Measurements from ENCODE around the gene UNC5C.

UNC5C gene

GRCh38 chr4:95548738-95549245 lies at the start of gene UNC5C:
UNC5C (minus strand) TSS chr4:95548973.
- no peak for DNase-seq (ENCODE audit: low spot score)

- DNase-seq (ENCODE audit: low spot score): no peak
Measured at GRCh38 chr4:95596676-95597075, 47.9 kb upstream of the UNC5C start.

DNA sequence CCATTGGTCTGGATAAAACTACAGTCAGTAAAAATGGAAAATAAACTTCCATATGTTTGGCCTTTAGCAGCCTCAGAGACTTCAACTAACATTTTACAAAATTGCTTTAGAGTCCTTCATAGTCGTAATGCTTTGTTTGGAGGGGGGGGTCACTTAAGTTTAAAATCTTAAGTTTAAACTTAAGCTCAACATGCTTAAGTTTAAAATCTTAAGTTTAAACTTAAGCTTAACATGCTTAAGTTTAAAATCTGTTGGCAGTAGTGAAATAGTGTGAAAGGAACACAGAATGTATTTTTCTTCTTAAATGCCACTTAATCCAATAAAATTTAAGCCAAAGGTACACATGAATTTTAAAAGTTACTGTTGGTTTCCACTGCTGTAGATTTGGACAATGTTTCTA lies 45.9 kb upstream of the UNC5C start:
- no peak for DNase-seq (ENCODE audit: low spot score)

GRCh38 chr4:95594013-95594412 lies 45.2 kb upstream of the UNC5C start:
- DNase-seq (ENCODE audit: low spot score): no peak

DNA sequence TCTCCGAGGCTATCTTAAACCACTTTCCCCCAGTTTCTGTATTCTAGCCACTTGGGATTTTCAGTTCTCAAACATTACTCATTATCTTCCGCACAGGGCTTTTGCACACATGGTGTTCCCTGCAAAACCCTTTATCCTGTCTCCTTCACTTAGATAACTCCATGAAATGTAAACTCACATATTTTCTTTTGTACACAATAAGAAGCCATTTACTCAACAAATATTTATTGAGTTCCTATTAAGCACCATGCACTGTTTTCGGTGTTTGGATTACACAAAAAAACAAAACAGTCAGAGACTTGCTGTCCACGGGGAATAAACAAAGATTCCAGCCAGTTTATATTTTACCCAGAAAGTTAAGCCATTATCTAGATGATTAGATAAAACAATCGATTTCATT lies 42.5 kb upstream of the UNC5C start:
- DNase-seq (ENCODE audit: low spot score): no peak

GRCh38 chr4:95590615-95591014 lies 41.8 kb upstream of the UNC5C start:
- no peak for DNase-seq (ENCODE audit: low spot score)

- DNase-seq (ENCODE audit: low spot score): no peak
Measured at GRCh38 chr4:95585016-95585695, 36.4 kb upstream of the UNC5C start.

DNA sequence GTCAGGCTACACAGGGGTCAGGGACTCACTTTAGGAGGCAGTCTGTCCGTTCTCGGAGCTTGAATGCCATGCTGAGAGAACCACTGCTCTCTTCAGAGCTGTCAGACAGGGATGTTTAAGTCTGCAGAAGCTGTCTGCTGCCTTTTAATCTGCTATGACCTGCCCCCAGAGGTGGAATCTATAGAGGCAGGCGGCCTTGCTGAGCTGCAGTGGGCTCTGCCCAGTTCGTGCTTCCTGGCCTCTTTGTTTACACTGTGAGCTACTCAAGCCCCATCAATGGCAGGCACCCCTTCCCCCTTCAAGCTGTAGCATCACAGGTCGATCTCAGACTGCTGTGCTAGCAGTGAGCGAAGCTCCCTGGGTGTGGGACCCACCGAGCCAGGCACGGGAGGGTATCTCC lies 31.5 kb upstream of the UNC5C start:
- DNase-seq (ENCODE audit: low spot score): no peak

- DNase-seq (ENCODE audit: low spot score): no peak
Measured at GRCh38 chr4:95572304-95572991, 23.7 kb upstream of the UNC5C start.

- DNase-seq (ENCODE audit: low spot score): no peak
Measured at GRCh38 chr4:95571577-95571976, 22.8 kb upstream of the UNC5C start.

GRCh38 chr4:95563638-95564337 lies 15.0 kb upstream of the UNC5C start:
- no peak for DNase-seq (ENCODE audit: low spot score)

DNA sequence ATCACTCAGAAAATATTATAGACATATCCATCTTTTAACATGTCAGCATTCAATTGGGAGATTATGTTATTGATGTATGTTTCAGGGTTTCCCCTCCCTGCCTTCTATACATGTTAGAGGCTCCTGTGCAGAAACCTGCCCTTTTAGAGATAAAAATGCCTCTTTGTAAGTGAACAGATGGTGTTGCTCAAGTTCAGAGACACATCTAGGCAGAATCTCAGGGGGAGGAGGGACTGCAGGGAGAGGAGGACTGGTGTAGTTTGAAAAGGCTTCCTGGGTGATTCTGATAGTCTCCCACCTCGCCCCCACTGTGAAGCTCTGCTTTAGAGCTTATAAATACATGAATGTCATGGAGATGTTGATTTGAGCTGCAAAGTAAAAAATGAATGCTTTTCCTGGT lies 12.0 kb upstream of the UNC5C start:
- DNase-seq (ENCODE audit: low spot score): no peak

DNA sequence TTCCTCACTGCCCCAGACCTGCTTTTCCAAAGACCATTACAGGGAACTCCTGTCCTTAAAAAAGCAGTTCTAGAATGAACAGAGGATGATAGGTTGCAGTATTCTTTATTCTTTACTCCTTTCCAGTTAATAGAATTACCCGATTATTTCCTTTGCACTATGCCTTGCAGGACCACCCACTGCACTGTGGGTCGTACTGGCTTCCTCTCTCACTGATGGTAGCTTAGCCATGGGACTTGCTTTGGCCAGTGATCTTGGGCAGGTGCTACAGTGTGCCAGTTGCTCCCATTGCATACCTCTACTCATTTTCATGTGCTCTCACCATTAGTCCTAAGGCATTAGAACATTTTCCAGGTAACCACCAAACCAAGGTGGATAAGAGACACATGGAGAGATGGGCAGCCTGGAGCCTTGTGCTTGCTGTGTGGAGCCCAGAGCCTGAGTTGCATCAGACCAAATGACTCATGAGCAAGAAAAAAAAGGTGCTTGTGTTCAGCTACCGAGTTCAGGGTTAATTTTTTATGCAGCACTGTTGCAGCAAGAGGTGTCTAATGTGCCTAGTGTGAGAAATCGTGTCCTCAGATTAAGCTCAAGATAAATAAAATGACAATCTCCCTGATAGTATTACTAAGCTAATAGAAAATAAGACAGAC lies 7.6 kb upstream of the UNC5C start:
- DNase-seq (ENCODE audit: low spot score): no peak

DNA sequence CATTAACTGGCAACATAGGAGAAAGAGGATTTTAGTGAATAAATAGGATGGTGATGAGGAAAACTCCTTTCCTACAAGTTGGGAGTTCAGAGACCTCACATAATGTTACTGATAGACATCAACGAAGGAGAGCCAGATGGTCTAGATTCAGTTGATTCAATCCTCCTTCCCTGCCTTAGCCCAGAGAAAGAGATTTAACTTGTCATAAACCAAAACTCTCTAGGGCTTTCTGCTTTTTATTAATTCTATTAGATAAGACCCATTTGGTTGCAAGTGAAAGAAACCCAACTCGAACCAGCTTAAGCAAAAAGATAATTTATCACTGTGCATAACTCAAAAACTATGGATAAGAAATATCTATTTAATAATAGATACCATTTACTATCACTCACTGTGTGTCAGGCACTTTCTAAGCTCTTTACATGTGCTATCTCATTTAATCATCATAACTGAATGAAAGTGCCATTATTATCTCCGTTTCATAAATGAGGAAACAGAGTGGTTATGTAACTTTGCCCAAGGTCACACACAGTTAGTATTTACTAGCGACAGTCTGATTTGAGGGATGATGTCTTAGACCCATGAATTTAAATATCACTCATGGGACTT lies 4.3 kb upstream of the UNC5C start:
- DNase-seq (ENCODE audit: low spot score): no peak

DNA sequence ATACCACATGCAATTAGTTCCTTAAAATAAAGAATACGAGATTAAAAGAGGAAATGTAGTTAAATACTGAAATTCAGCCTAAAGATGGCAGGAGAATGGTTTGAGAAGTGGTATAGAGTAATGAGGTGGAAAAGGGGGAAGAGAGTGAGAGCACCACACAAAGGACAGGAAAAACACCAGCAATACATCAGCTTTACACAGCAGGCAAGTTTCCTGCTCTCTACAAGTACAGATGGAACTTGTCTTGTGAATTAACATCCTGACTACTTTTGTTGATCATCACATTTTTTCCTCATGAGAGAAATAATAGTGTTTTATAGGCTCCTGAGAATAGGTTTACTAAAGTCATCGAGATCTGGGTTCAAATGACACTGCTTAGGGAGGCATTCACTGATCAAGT lies 2.9 kb upstream of the UNC5C start:
- no peak for DNase-seq (ENCODE audit: low spot score)

- DNase-seq (ENCODE audit: low spot score): no peak
Measured at GRCh38 chr4:95550115-95550987, 1.6 kb upstream of the UNC5C start.

- no peak for DNase-seq (ENCODE audit: low spot score)
Measured at GRCh38 chr4:95549246-95550114, 707 bp upstream of the UNC5C start.

GRCh38 chr4:95547715-95548471 lies 880 bp downstream of the UNC5C start:
- no peak for DNase-seq (ENCODE audit: low spot score)

Data from hematopoietic multipotent progenitor cell treated with erythropoietin and hydrocortisone succinate and interleukin-3 and kit ligand, for 17 days (in vitro differentiated cells).